GM10248 (cell line): ENCODE measurements around the gene CRTAC1.

Experiments used
- CTCF ChIA-PET: fragments of 300-600 bp; sonication (Branson Sonifier 250); formaldehyde crosslinking; extraction: SDS; loops from one replicate; lab custom pipeline; 2021; ENCODE audit warnings: antibody characterized with exemption; lab: Yijun Ruan, JAX
- POLR2A ChIA-PET: fragments of 350-650 bp; sonication (Branson Sonifier 250); formaldehyde crosslinking; extraction: SDS; loops from one replicate; lab custom pipeline; 2020; ENCODE audit warnings: antibody characterized with exemption; lab: Yijun Ruan, JAX
- DNase-seq: peaks from one replicate; pipeline ENCODE4 v3.0.0; 2012; ENCODE audit errors: extremely low spot score
- TF ChIP-seq, protein P1 (sequence below): IDR thresholded peaks from 2 replicates; pipeline ENCODE4 v1.5.1; 2012; ENCODE audit warnings: mild to moderate bottlenecking, low read depth; ENCODE audit errors: extremely low read depth, missing control alignments, control extremely low read depth

The CRTAC1 gene

GRCh38 chr10:97838091-97838490, 192.3 kb downstream of the CRTAC1 start:
- CTCF ChIA-PET = interaction anchor here (1.0 kb wide), 1 partner anchor 57 kb away, joined by 3 read pairs; no protein-coding TSS in a partner anchor
- POLR2A ChIA-PET = no interaction called here
- TF ChIP-seq, protein P1, sequence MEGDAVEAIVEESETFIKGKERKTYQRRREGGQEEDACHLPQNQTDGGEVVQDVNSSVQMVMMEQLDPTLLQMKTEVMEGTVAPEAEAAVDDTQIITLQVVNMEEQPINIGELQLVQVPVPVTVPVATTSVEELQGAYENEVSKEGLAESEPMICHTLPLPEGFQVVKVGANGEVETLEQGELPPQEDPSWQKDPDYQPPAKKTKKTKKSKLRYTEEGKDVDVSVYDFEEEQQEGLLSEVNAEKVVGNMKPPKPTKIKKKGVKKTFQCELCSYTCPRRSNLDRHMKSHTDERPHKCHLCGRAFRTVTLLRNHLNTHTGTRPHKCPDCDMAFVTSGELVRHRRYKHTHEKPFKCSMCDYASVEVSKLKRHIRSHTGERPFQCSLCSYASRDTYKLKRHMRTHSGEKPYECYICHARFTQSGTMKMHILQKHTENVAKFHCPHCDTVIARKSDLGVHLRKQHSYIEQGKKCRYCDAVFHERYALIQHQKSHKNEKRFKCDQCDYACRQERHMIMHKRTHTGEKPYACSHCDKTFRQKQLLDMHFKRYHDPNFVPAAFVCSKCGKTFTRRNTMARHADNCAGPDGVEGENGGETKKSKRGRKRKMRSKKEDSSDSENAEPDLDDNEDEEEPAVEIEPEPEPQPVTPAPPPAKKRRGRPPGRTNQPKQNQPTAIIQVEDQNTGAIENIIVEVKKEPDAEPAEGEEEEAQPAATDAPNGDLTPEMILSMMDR = no peak
- DNase-seq = no peak

- TF ChIP-seq, protein P1 = no peak
- CTCF ChIA-PET = no interaction called here
- DNase-seq = no peak
- POLR2A ChIA-PET = no interaction called here
Observed at GRCh38 chr10:97836446-97836845, 194.0 kb downstream of the CRTAC1 start.

GRCh38 chr10:97831259-97831658, 199.2 kb downstream of the CRTAC1 start:
- CTCF ChIA-PET = interaction anchor here (1.2 kb wide), 1 partner anchor 39 kb away, joined by 7 read pairs; no protein-coding TSS in a partner anchor
- no peak for DNase-seq
- TF ChIP-seq, protein P1 = no peak
- POLR2A ChIA-PET = no interaction called here

GRCh38 chr10:97830064-97830463, 200.4 kb downstream of the CRTAC1 start:
- ChIA-PET POLR2A (no interaction called here), CTCF (interaction anchor here (1.2 to 1.3 kb wide), 2 partner anchors 38 to 85 kb away, joined by 3 to 7 read pairs; no protein-coding TSS in a partner anchor)
- no peak for DNase-seq
- TF ChIP-seq, protein P1 = no peak

DNA sequence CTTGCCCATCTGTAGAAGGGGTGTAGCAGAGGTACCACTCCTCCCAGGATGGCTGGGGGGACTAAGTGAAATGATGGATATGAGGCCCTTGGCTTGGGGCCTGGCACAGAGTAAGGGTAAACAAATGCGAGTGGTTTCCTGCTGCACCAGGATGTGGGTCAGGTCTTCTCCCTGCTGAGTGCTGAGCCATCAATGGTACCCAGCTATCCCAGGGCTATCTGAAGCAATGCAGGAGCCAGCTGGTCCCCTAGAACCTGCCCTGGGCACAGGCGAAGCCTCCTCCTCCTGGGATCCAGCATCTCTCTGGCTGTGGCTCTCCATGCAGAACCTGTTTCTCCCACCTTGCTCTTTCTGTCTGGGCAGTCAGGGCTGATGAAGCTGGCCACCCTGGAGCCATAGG, 201.7 kb downstream of the CRTAC1 start:
- TF ChIP-seq, protein P1 = no peak
- DNase-seq = no peak
- CTCF ChIA-PET = interaction anchor here (1.0 kb wide), 1 partner anchor 36 kb away, joined by 3 read pairs; no protein-coding TSS in a partner anchor
- POLR2A ChIA-PET = no interaction called here

GRCh38 chr10:97827702-97828291, 202.6 kb downstream of the CRTAC1 start:
- ChIA-PET CTCF (no interaction called here), POLR2A (no interaction called here)
- TF ChIP-seq, protein P1 = no peak
- no peak for DNase-seq
